HEK293 (cell line): ENCODE results near the gene MCEMP1.

Experiments
- EGR2 ChIP-seq: fragments of 450-650 bp; formaldehyde crosslinking; IDR thresholded peaks from 2 replicates; pipeline ENCODE4 v1.5.1; 2016; ENCODE audit warnings: low read depth, missing biosample characterization, missing genetic modification characterization
- KLF10 ChIP-seq: fragments of 450-650 bp; IDR thresholded peaks from 2 replicates; pipeline ENCODE4 v1.5.1; 2018; ENCODE audit warnings: missing biosample characterization, mild to moderate bottlenecking, missing genetic modification characterization
- KLF16 ChIP-seq: fragments of 450-650 bp; formaldehyde crosslinking; IDR thresholded peaks from 2 replicates; pipeline ENCODE4 v1.5.1; 2017; ENCODE audit warnings: missing biosample characterization, missing genetic modification characterization
- MZF1 ChIP-seq: fragments of 450-650 bp; formaldehyde crosslinking; IDR thresholded peaks from 2 replicates; pipeline ENCODE4 v1.5.1; 2017; ENCODE audit warnings: missing biosample characterization, missing genetic modification characterization, borderline replicate concordance
- SCRT1 ChIP-seq: fragments of 450-650 bp; formaldehyde crosslinking; IDR thresholded peaks from 2 replicates; pipeline ENCODE4 v1.5.1; 2016; ENCODE audit warnings: missing biosample characterization, missing genetic modification characterization, borderline replicate concordance
- SETDB1 ChIP-seq: IDR thresholded peaks from one replicate; pipeline ENCODE4 v1.6.1; 2017; ENCODE audit warnings: mild to moderate bottlenecking, low read length, moderate library complexity, mixed read lengths; ENCODE audit not compliant: insufficient read length
- SP2 ChIP-seq: fragments of 450-650 bp; formaldehyde crosslinking; IDR thresholded peaks from 2 replicates; pipeline ENCODE4 v1.5.1; 2016; ENCODE audit warnings: missing biosample characterization, missing genetic modification characterization
- SP3 ChIP-seq: fragments of 450-650 bp; formaldehyde crosslinking; IDR thresholded peaks from 2 replicates; pipeline ENCODE4 v1.5.1; 2016; ENCODE audit warnings: missing biosample characterization, missing genetic modification characterization
- ZBTB8A ChIP-seq: fragments of 450-650 bp; formaldehyde crosslinking; IDR thresholded peaks from 2 replicates; pipeline ENCODE4 v1.5.1; 2016; ENCODE audit warnings: missing biosample characterization, missing genetic modification characterization
- ZNF121 ChIP-seq: fragments of 450-650 bp; formaldehyde crosslinking; IDR thresholded peaks from 2 replicates; pipeline ENCODE4 v1.5.1; 2016; ENCODE audit warnings: missing biosample characterization, missing genetic modification characterization
- ZNF2 ChIP-seq: fragments of 450-650 bp; formaldehyde crosslinking; IDR thresholded peaks from 2 replicates; pipeline ENCODE4 v1.5.1; 2016; ENCODE audit warnings: missing biosample characterization, missing genetic modification characterization
- ZNF211 ChIP-seq: fragments of 450-650 bp; formaldehyde crosslinking; IDR thresholded peaks from 2 replicates; pipeline ENCODE4 v1.5.1; 2016; ENCODE audit warnings: low read depth, missing biosample characterization, missing genetic modification characterization
- ZNF341 ChIP-seq: fragments of 450-650 bp; formaldehyde crosslinking; IDR thresholded peaks from 2 replicates; pipeline ENCODE4; 2016; ENCODE audit warnings: low read depth, missing biosample characterization, missing genetic modification characterization
- ZNF416 ChIP-seq: fragments of 450-650 bp; formaldehyde crosslinking; IDR thresholded peaks from 2 replicates; pipeline ENCODE4 v1.5.1; 2016; ENCODE audit warnings: missing biosample characterization, missing genetic modification characterization
- ZNF433 ChIP-seq: fragments of 450-650 bp; formaldehyde crosslinking; IDR thresholded peaks from 2 replicates; pipeline ENCODE4 v1.5.1; 2016; ENCODE audit warnings: missing biosample characterization, missing genetic modification characterization, low read depth
- ZNF530 ChIP-seq: fragments of 450-650 bp; formaldehyde crosslinking; IDR thresholded peaks from 2 replicates; pipeline ENCODE4 v1.5.1; 2016; ENCODE audit warnings: low read depth, missing biosample characterization, missing genetic modification characterization
- ZSCAN30 ChIP-seq: fragments of 450-650 bp; IDR thresholded peaks from 2 replicates; pipeline ENCODE4 v1.5.1; 2018; ENCODE audit warnings: missing biosample characterization, mild to moderate bottlenecking, missing genetic modification characterization, moderate library complexity
- TF ChIP-seq, protein P1 (sequence below): fragments of 450-650 bp; formaldehyde crosslinking; IDR thresholded peaks from 2 replicates; pipeline ENCODE4 v1.5.1; 2016; ENCODE audit warnings: missing biosample characterization, missing genetic modification characterization
- TF ChIP-seq, protein P2 (sequence below): fragments of 450-650 bp; formaldehyde crosslinking; IDR thresholded peaks from 2 replicates; pipeline ENCODE4 v1.5.1; 2016; ENCODE audit warnings: missing biosample characterization, missing genetic modification characterization
- TF ChIP-seq, protein P3 (sequence below): fragments of 450-650 bp; formaldehyde crosslinking; IDR thresholded peaks from 2 replicates; pipeline ENCODE4 v1.5.1; 2016; ENCODE audit warnings: missing biosample characterization, missing genetic modification characterization
- TF ChIP-seq, protein P4 (sequence below): sonication (generic); formaldehyde crosslinking; IDR thresholded peaks from 2 replicates; pipeline ENCODE4 v1.8.1; 2022; ENCODE audit warnings: mild to moderate bottlenecking, moderate library complexity, missing genetic modification reagents
- TF ChIP-seq, protein P5 (sequence below): fragments of 450-650 bp; formaldehyde crosslinking; IDR thresholded peaks from 2 replicates; pipeline ENCODE4 v1.5.1; 2017; ENCODE audit warnings: missing biosample characterization, missing genetic modification characterization
- TF ChIP-seq, protein P6 (sequence below): fragments of 450-650 bp; formaldehyde crosslinking; IDR thresholded peaks from 2 replicates; pipeline ENCODE4 v1.5.1; 2016; ENCODE audit warnings: missing biosample characterization, missing genetic modification characterization
- TF ChIP-seq, protein P7 (sequence below): fragments of 450-650 bp; formaldehyde crosslinking; IDR thresholded peaks from 2 replicates; pipeline ENCODE4 v1.5.1; 2016; ENCODE audit warnings: missing biosample characterization, missing genetic modification characterization
- TF ChIP-seq, protein P8 (sequence below): fragments of 450-650 bp; formaldehyde crosslinking; IDR thresholded peaks from 2 replicates; pipeline ENCODE4 v1.5.1; 2016; ENCODE audit warnings: missing biosample characterization, missing genetic modification characterization
- TF ChIP-seq, protein P9 (sequence below): fragments of 450-650 bp; formaldehyde crosslinking; optimal IDR thresholded peaks from 2 replicates; pipeline ENCODE3; 2016; ENCODE audit warnings: missing biosample characterization, mild to moderate bottlenecking, missing genetic modification characterization

The MCEMP1 gene

DNA sequence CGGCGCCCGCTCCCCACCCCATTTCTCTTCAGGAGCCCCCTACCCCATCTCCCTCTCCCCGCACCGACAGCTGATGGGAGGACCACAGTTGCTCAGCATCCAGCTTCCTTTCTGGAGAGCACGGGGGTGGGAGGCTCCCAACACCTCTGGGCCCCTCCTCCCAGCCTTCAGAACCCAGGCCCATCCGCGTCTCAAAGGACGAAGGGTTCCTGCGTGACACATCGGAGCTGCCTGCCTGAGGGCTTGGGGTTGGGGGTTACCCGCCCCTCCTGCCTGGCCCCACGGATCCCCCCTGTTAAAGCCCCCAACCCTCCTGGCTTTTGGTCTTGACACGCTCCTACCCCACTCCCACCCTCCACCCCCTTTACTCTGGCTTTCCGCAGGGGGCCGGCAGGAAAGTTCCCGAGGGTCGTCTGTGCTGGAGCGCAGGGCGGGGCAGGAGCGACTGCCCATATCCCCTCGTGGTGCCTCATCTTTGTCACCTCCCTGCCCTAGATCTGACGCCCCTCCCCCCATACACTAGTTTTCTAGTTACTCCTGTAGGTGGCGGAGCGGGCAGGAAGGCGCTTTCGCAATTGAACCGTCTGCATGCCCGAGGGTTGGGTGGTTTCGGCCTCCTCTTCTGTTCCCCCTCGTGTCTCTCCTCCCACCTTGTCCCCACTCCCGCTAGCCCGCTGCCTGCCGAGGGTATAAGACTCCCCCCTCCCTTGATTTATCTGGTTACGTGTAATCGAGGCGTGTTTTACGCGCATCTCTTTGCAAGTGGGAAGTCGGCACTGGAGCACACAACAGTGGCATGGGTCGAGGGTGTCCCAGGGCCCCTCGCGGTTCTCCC lies 4.7 kb downstream of the MCEMP1 start (continued):
- TF ChIP-seq, protein P1, sequence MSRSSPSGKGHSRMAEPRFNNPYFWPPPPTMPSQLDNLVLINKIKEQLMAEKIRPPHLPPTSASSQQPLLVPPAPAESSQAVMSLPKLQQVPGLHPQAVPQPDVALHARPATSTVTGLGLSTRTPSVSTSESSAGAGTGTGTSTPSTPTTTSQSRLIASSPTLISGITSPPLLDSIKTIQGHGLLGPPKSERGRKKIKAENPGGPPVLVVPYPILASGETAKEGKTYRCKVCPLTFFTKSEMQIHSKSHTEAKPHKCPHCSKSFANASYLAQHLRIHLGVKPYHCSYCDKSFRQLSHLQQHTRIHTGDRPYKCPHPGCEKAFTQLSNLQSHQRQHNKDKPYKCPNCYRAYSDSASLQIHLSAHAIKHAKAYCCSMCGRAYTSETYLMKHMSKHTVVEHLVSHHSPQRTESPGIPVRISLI (tag by site-specific recombination): no peak
- TF ChIP-seq, protein P2, sequence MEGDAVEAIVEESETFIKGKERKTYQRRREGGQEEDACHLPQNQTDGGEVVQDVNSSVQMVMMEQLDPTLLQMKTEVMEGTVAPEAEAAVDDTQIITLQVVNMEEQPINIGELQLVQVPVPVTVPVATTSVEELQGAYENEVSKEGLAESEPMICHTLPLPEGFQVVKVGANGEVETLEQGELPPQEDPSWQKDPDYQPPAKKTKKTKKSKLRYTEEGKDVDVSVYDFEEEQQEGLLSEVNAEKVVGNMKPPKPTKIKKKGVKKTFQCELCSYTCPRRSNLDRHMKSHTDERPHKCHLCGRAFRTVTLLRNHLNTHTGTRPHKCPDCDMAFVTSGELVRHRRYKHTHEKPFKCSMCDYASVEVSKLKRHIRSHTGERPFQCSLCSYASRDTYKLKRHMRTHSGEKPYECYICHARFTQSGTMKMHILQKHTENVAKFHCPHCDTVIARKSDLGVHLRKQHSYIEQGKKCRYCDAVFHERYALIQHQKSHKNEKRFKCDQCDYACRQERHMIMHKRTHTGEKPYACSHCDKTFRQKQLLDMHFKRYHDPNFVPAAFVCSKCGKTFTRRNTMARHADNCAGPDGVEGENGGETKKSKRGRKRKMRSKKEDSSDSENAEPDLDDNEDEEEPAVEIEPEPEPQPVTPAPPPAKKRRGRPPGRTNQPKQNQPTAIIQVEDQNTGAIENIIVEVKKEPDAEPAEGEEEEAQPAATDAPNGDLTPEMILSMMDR (tag by site-specific recombination): peak; percentile 43; the same call in 1 of the 2 replicates
- TF ChIP-seq, protein P3, sequence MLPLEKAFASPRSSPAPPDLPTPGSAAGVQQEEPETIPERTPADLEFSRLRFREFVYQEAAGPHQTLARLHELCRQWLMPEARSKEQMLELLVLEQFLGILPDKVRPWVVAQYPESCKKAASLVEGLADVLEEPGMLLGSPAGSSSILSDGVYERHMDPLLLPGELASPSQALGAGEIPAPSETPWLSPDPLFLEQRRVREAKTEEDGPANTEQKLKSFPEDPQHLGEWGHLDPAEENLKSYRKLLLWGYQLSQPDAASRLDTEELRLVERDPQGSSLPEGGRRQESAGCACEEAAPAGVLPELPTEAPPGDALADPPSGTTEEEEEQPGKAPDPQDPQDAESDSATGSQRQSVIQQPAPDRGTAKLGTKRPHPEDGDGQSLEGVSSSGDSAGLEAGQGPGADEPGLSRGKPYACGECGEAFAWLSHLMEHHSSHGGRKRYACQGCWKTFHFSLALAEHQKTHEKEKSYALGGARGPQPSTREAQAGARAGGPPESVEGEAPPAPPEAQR (tag by site-specific recombination): no peak
- TF ChIP-seq SETDB1 (no peak), KLF10 (tag by site-specific recombination) (no peak), ZNF530 (tag by site-specific recombination) (no peak), ZNF433 (no peak), ZNF211 (tag by site-specific recombination) (no peak), ZBTB8A (tag by site-specific recombination) (no peak), ZNF341 (tag by site-specific recombination) (peak; percentile 43), KLF16 (tag by site-specific recombination) (no peak), SP2 (peak; percentile 27; the same call in 1 of the 2 replicates), EGR2 (no peak), ZNF121 (tag by site-specific recombination) (no peak), ZNF416 (no peak), ZSCAN30 (tag by site-specific recombination) (no peak), SCRT1 (tag by site-specific recombination) (no peak), SP3 (tag by site-specific recombination) (0 out of 2 replicates have a peak, but pooled peaks have one; percentile 0), ZNF2 (tag by site-specific recombination) (no peak), MZF1 (tag by site-specific recombination) (no peak)
- TF ChIP-seq, protein P4, sequence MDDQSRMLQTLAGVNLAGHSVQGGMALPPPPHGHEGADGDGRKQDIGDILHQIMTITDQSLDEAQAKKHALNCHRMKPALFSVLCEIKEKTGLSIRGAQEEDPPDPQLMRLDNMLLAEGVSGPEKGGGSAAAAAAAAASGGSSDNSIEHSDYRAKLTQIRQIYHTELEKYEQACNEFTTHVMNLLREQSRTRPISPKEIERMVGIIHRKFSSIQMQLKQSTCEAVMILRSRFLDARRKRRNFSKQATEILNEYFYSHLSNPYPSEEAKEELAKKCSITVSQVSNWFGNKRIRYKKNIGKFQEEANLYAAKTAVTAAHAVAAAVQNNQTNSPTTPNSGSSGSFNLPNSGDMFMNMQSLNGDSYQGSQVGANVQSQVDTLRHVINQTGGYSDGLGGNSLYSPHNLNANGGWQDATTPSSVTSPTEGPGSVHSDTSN (CRISPR knock-in tag): no peak
- TF ChIP-seq, protein P5, sequence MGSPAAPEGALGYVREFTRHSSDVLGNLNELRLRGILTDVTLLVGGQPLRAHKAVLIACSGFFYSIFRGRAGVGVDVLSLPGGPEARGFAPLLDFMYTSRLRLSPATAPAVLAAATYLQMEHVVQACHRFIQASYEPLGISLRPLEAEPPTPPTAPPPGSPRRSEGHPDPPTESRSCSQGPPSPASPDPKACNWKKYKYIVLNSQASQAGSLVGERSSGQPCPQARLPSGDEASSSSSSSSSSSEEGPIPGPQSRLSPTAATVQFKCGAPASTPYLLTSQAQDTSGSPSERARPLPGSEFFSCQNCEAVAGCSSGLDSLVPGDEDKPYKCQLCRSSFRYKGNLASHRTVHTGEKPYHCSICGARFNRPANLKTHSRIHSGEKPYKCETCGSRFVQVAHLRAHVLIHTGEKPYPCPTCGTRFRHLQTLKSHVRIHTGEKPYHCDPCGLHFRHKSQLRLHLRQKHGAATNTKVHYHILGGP (tag by site-specific recombination): no peak
- TF ChIP-seq, protein P6, sequence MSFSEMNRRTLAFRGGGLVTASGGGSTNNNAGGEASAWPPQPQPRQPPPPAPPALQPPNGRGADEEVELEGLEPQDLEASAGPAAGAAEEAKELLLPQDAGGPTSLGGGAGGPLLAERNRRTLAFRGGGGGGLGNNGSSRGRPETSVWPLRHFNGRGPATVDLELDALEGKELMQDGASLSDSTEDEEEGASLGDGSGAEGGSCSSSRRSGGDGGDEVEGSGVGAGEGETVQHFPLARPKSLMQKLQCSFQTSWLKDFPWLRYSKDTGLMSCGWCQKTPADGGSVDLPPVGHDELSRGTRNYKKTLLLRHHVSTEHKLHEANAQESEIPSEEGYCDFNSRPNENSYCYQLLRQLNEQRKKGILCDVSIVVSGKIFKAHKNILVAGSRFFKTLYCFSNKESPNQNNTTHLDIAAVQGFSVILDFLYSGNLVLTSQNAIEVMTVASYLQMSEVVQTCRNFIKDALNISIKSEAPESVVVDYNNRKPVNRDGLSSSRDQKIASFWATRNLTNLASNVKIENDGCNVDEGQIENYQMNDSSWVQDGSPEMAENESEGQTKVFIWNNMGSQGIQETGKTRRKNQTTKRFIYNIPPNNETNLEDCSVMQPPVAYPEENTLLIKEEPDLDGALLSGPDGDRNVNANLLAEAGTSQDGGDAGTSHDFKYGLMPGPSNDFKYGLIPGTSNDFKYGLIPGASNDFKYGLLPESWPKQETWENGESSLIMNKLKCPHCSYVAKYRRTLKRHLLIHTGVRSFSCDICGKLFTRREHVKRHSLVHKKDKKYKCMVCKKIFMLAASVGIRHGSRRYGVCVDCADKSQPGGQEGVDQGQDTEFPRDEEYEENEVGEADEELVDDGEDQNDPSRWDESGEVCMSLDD (tag by site-specific recombination): no peak
- TF ChIP-seq, protein P7, sequence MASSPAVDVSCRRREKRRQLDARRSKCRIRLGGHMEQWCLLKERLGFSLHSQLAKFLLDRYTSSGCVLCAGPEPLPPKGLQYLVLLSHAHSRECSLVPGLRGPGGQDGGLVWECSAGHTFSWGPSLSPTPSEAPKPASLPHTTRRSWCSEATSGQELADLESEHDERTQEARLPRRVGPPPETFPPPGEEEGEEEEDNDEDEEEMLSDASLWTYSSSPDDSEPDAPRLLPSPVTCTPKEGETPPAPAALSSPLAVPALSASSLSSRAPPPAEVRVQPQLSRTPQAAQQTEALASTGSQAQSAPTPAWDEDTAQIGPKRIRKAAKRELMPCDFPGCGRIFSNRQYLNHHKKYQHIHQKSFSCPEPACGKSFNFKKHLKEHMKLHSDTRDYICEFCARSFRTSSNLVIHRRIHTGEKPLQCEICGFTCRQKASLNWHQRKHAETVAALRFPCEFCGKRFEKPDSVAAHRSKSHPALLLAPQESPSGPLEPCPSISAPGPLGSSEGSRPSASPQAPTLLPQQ (tag by site-specific recombination): no peak
- TF ChIP-seq, protein P8, sequence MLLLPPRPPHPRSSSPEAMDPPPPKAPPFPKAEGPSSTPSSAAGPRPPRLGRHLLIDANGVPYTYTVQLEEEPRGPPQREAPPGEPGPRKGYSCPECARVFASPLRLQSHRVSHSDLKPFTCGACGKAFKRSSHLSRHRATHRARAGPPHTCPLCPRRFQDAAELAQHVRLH (tag by site-specific recombination): no peak
- TF ChIP-seq, protein P9, sequence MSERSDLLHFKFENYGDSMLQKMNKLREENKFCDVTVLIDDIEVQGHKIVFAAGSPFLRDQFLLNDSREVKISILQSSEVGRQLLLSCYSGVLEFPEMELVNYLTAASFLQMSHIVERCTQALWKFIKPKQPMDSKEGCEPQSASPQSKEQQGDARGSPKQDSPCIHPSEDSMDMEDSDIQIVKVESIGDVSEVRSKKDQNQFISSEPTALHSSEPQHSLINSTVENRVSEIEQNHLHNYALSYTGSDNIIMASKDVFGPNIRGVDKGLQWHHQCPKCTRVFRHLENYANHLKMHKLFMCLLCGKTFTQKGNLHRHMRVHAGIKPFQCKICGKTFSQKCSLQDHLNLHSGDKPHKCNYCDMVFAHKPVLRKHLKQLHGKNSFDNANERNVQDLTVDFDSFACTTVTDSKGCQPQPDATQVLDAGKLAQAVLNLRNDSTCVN: no peak
